Measurements from ENCODE around the gene TPRA1.

DNA sequence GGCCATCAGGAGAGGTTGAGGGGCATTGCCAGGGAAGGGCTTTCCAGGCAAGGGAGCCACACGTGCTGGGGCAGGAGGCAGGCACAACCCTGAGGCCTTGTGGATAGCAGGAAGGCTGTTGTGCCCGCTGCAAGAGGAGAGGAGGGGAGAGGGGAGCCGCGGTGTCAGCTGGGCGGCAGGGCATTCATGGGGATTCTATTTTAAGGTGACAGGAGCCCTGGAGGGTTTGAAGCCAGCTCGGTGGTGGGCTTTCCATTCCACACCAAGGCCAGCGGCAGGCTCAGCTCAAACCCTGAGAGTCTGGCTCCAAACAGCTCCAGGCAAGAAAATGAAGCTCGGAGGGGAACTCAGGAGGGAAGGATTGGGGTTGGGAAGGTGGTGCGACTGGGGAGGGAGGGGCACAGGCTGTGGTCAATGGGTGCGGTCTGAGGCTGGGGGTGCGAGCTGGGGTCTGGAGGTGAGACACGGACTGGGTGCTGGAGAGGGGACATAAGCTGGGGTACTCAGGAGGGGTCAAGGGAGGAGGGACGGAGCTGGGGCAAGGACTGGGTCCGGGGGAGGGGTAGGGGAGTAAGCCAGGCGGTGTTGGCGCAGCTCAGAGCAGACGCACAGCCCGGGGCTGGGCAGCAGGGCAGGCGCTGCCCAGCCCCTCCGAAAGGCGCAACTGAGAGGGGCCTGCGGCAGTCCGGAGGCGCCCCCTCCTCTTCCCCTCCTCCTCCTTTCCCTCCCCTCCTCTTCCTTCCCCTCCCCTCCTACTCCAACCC is 43.4 kb downstream of the TPRA1 start:
- TF ChIP-seq, protein P1, sequence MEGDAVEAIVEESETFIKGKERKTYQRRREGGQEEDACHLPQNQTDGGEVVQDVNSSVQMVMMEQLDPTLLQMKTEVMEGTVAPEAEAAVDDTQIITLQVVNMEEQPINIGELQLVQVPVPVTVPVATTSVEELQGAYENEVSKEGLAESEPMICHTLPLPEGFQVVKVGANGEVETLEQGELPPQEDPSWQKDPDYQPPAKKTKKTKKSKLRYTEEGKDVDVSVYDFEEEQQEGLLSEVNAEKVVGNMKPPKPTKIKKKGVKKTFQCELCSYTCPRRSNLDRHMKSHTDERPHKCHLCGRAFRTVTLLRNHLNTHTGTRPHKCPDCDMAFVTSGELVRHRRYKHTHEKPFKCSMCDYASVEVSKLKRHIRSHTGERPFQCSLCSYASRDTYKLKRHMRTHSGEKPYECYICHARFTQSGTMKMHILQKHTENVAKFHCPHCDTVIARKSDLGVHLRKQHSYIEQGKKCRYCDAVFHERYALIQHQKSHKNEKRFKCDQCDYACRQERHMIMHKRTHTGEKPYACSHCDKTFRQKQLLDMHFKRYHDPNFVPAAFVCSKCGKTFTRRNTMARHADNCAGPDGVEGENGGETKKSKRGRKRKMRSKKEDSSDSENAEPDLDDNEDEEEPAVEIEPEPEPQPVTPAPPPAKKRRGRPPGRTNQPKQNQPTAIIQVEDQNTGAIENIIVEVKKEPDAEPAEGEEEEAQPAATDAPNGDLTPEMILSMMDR (IDR thresholded peaks at IDR 0.05), result no peak
- no peak for TF ChIP-seq POLR2AphosphoS5 (IDR thresholded peaks at IDR 0.05)
- TF ChIP-seq POLR2A (IDR thresholded peaks at IDR 0.05; ENCODE audit: low read depth), result no peak

All from esophagus muscularis mucosa (tissue), 3 donors.